Measurements from ENCODE around the gene ATF1.
A peak's percentile ranks its signal among the peaks of the same experiment; 100 is the strongest.

ATF1 gene

DNA sequence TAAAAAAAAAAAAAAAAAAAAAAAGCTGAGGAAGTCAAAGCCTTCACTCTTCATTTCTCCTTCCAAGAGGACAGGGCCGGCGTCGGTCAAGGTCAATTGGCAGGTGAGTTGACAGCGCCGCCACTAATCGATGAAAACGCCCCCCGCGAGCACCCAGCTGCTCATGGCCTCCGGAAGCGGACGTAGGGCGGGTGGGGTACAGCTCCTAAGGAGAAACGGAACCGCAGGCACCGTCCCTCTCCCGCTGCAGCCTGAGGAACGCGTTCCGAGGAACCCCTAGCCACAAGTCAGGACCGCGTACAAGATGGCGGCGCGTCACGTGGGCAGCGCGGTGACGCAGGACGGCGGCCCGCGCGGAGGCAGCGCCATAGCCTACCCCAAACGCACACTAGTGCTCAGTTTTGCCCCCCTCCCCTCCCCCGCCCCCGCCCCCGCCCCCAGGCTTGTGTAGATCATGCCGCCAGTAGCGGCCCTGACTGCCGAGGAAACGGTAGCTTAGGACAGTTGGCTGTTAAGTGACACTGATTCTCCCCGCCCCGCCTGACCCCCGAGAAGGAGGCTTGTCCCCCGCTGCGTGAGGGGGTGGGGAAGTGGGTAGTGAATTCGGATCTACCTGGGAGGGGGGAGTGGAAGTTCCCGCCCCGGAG lies at the start of gene ATF1:
TSS of gene ATF1 (plus strand) at position 463 of the 647 bp plus-strand sequence. CDS start 16,045 bp downstream, outside the sequence.
- DNase-seq, result peak; percentile 80 to 88

GRCh38 chr12:50715174-50715573 lies 48.7 kb upstream of the ATF1 start:
- no peak for DNase-seq

DNA sequence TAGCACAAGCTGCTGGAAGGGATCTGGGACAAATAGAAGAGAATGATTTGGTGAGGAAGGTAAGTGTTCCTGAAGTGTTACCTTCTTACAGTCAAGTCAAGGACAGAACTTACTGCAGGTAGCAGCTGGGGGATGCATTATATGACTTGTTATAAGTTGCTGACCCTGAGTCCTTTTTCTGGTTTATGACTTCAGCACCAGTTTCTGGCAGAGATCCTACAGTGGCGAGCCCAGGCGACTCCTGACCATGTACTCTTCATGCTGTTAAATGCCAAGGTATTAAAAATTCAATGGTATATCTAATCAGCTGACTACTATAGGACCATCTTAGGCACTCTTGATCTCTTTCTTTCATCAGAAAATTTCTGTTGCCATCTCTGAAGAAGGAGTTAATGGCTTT lies 45.1 kb upstream of the ATF1 start:
- no peak for DNase-seq

GRCh38 chr12:50720085-50720484 lies 43.8 kb upstream of the ATF1 start:
- DNase-seq, result no peak

GRCh38 chr12:50720501-50720900 lies 43.4 kb upstream of the ATF1 start:
- DNase-seq, result no peak

GRCh38 chr12:50723865-50724264 lies 40.0 kb upstream of the ATF1 start:
- no peak for DNase-seq

- DNase-seq, result no peak
Measured at GRCh38 chr12:50725011-50725942, 38.6 kb upstream of the ATF1 start.

DNA sequence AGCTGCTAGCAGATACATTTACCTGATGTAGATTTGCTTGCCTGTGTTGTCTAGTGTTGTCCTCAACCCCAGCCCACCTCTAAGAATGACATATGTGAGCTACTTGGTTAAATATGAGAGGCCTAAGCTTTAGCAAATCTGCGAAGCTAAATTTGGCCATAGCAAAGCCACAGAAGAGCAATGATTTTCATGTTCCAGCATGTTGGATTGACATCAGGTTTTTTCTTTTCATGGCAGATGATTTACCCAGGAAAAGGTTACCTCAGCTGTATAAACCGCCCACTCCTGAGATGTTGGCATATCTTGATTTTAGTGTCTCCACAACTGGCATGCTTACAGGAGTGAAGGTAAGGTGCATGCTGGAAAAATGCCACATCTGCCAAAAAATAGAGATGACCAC lies 36.4 kb upstream of the ATF1 start:
- no peak for DNase-seq

- DNase-seq, result no peak
Measured at GRCh38 chr12:50728417-50728816, 35.5 kb upstream of the ATF1 start.

GRCh38 chr12:50728841-50729240 lies 35.1 kb upstream of the ATF1 start:
- DNase-seq, result no peak

- no peak for DNase-seq
Measured at GRCh38 chr12:50732591-50732990, 31.3 kb upstream of the ATF1 start.

DNA sequence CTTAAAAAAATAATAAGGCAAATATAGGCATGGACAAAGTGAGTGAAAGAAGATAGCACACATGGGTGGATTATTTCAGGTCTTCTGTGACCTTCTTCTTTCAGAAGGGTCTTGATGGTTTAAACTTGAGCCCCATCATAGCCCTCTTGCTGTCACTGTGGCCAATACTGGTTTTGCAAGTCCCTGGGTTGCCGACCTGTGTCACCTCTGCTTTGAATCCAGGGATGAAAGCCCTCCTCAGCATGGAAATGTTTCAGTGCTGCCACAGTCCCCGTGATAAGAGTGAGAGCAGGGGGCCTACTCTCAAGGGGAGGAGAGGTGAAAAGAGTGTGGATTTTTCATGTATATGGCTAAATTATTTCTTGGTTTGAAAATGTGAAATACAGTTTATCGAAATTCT lies 30.2 kb upstream of the ATF1 start:
- DNase-seq, result no peak

GRCh38 chr12:50734409-50735263 lies 29.3 kb upstream of the ATF1 start:
- DNase-seq, result peak; percentile 4 to 11

GRCh38 chr12:50739611-50740010 lies 24.3 kb upstream of the ATF1 start:
- DNase-seq, result no peak

DNA sequence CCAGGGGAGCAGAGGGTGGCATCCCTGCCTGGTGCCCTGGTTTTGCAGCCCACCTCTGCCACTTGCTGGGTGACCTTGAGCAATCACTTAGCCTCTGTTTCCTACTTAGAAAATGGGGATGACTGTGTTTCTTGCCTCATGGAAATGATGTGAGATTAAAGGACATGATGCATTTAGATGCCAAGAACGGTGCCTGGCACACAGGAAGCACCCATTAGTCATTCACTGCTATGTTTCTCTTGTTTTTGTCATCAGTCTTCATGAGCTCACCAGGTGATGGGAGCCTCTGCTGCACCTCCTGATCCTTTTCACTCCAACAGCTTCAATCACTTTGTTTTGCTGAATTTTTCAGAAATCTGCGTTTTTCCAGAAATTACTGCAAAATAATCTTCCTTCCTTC lies 23.6 kb upstream of the ATF1 start:
- DNase-seq, result no peak

- no peak for DNase-seq
Measured at GRCh38 chr12:50742776-50743175, 21.1 kb upstream of the ATF1 start.

DNA sequence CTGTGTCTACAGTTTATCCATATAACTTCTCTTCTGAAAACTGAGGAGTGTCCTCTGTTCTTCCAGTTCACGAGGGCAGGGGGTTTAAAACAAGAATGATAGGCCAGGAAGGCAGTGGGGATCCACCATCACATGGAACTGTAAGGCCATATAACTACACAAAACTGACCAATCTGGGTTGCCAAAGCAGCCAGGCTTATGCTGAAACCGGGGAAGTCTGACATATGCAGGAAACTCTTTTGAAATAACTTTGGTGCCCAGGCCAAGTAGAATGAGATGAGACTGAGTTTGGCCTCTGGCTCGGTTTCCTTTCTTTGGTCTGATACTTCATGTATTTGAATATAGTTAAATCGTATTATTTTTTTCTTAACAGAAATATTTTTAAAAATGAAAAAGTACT lies 18.0 kb upstream of the ATF1 start:
- DNase-seq, result no peak

- no peak for DNase-seq
Measured at GRCh38 chr12:50746431-50746830, 17.5 kb upstream of the ATF1 start.

GRCh38 chr12:50747817-50748216 lies 16.1 kb upstream of the ATF1 start:
- no peak for DNase-seq

DNA sequence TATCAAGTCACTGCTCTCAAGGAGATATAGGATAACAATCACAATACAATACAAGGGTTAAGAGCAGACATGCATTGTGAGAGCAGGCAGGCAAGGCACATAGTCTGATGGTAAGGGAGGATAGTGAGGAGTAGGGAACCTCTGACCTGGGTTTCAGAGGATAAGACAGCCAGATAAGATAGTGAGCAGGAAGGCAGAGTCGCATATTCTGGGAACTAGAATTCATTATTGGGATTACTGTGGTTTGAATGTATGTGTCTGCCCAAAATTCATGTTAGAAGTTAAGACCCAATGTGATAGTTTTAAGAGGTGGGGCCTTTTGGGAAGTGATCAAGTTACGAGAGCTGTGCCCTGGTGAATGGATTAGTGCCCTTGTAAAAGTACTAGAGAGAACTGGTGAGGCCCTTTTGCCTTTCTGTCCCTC lies 14.4 kb upstream of the ATF1 start:
- DNase-seq, result no peak

DNA sequence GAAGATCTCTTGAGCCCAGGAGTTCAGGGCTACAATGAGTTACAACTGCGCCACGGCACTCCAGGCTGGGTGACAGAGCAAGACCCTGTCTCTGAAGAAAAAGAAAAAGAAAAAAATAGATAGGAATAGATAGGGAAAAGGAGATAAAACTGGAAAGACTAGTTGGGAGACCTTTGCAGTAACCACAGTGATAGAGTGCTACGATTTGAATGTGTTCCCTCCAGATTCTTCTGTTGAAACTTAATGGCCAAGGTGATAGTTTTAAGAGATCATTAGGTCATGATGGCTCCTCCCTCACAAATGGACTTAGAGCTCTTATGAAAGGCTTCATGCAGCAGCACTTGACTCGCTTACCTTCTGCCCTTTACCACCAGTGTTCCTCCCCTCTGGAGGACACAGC lies 13.5 kb upstream of the ATF1 start:
- DNase-seq, result no peak

DNA sequence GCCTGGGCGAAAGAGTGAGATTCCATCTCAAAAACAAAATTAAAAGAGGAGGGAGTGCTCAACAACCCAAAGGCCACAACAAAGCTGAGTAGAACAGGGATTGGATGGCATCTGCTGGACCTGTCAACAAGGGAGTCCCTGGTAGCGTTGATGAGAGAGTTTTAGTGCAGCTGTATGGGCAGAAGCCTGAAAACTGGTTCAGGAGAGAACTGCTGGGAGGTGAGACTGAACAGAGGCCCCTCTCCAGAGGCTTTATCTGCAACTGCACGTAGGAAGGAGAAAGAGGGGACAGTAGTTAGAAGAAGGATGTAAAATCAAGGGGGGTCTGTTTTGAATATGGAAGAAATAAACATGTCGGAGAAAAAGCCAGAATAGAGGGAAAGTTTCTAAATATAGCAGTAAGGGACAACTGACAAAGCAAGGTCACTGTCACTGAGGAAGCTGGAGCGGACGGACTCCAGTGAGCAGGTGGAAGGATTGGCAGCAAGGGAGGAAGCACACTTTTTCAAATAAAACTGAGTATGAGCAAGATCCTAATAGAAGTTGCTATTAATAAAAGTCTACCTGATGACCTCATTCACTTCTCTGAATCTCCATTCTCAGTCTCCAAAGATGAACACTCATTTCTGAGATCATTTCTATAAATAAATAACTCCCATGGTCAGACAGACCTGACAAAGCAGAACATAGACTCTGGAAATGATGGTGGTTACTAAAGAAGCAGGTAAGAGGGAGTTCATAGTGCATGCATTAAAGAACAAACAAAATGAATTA lies 11.8 kb upstream of the ATF1 start:
- DNase-seq, result no peak
